ENCODE data around the gene CRYAA.
"Not testable (repeated sequence)": the region's sequence is repeated elsewhere in the genome, so short reads cannot be mapped to it uniquely, and the experiment has no call there.

The CRYAA gene

DNA sequence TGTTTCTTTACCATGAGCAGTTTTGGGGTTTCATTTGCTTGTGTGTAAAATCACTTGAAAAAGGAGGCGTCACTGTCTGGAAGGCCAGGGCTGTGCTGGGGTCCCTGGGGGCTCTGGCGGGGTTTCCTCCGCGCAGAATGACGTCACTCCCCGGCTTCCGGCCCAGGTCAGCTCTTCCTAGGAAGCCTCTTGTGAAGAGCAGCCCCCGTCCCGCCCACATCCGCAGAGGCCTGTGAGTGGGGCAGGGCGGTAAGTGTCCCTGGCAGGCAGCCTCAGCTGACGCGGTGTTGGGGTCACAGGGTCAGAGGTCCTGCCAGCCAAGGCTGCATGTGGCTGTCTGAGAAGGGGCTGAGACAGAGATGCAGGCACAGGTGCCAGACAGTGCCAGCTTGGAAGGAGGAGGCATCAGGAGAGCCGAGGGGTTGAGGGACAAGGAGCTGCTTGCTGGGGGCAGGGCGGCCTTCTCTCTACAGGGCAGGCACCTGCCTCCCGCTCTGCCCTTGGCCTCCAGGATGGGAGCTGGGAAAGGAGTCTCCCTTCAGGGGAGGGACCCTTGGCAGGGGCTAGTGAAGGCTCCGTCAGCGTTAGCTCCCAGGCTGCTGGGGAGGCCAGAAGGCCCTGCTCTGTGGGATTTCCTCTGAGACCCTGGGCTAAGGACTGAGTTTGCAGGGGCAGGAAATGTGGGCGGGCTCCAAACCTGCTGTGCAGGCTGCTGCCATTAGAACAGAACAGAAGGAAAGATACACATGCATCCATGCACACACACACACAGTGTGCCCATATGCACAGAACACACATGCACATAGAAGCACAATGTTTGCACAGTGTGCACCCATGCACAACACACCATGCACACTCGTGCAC lies 8.5 kb downstream of the CRYAA start:
- FAIRE-seq, result not testable (repeated sequence)

- FAIRE-seq, result not testable (repeated sequence)
Observed at GRCh38 chr21:43178175-43178826, 9.5 kb downstream of the CRYAA start.

DNA sequence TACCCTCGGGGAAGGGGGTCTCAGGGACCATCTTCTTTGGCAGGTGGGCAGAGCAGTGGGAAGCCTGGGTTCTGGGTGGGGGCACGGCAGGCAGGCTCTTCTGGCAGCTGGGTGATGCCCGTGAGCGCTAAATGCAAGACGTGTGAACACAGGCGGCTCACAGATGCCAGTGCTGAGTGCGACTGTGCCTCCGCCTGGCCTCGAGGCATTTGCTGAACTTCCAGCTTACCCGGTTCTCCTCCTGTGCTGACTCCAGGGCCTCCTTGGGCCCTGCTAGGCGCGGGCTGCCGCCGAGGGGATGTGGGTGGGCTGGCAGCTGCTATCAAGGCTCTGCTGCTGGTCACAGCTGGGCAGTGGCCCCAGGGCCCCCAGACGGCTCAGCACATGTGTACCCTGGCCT lies 12.2 kb downstream of the CRYAA start:
- FAIRE-seq, result not testable (repeated sequence)

DNA sequence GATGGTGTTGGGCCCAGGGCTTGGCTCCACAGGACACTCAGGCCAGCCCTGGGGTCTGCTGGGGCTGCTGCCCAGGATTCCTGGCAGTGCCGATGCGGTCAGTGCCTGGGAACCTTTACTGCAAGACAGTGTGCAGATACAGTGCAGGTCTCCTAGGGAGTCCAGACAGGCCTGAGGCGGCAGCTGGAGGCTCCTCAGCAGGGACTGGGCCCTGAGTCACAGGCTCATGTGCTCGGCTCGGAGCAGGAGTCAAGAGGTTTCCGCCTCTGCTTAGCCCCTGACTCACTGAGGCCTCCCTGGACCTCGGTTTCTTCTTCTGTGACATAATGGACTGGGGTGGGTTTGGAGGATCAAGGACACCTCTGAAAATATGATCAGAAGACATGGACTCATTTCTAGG lies 18.5 kb downstream of the CRYAA start:
- FAIRE-seq, result not testable (repeated sequence)

GRCh38 chr21:43187715-43188114 lies 18.9 kb downstream of the CRYAA start:
- no peak for FAIRE-seq

GRCh38 chr21:43188181-43188580 lies 19.4 kb downstream of the CRYAA start:
- FAIRE-seq, result no peak

- no peak for FAIRE-seq
Observed at GRCh38 chr21:43188592-43189210, 19.9 kb downstream of the CRYAA start.

GRCh38 chr21:43189936-43190335 lies 21.1 kb downstream of the CRYAA start:
- no peak for FAIRE-seq

GRCh38 chr21:43190544-43190943 lies 21.7 kb downstream of the CRYAA start:
- FAIRE-seq, result no peak

GRCh38 chr21:43190951-43191350 lies 22.1 kb downstream of the CRYAA start:
- FAIRE-seq, result no peak

- FAIRE-seq, result no peak
Observed at GRCh38 chr21:43191521-43191920, 22.7 kb downstream of the CRYAA start.

- FAIRE-seq, result no peak
Observed at GRCh38 chr21:43191971-43192370, 23.2 kb downstream of the CRYAA start.

DNA sequence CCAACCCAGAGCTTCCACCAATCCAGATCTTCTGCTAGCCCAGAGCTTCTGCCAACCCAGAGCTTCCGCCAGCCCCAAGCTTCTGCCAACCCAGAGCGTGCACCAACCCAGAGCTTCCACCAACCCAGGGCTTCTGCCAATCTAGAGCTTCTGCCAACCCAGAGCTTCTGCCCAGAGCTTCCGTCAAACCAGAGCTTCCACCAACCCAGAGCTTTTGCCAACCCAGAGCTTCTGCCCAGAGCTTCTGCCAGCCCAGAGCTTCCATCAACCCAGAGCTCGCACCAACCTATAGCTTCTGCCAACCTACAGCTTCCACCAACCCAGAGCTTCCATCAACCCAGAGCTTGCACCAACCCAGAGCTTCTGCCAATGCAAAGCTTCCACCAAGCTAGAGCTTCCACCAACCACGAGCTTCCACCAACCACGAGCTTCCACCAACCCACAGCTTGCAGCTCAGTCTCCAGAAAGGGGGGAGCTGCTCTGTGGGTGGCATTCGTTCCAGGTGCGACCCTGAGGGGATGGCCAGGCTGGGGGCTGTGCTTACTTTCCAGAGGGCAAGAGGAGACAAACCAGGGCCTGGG lies 23.8 kb downstream of the CRYAA start:
- FAIRE-seq, result no peak

DNA sequence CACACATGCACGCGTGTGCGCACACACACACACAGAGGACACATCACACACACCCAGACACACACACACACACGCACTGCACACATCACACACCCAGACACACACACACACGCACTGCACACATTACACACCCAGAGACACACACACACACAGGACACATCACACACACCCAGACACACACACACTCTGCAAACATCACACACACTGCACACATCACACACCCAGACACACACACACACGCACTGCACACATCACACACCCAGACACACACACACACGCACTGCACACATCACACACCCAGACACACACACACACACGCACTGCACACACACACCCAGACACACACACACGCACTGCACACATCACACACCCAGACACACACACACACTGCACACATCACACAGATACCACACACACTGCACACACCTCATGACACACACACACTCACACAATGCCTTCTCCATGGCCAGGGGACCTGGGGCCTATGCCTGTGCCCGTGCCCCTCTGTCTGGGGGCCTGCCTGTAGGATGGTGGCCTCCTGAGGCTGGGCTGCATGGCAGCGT lies 24.4 kb downstream of the CRYAA start:
- FAIRE-seq, result no peak

- FAIRE-seq, result no peak
Observed at GRCh38 chr21:43193651-43194302, 25.0 kb downstream of the CRYAA start.

GRCh38 chr21:43194303-43195120 lies 25.7 kb downstream of the CRYAA start:
- no peak for FAIRE-seq

DNA sequence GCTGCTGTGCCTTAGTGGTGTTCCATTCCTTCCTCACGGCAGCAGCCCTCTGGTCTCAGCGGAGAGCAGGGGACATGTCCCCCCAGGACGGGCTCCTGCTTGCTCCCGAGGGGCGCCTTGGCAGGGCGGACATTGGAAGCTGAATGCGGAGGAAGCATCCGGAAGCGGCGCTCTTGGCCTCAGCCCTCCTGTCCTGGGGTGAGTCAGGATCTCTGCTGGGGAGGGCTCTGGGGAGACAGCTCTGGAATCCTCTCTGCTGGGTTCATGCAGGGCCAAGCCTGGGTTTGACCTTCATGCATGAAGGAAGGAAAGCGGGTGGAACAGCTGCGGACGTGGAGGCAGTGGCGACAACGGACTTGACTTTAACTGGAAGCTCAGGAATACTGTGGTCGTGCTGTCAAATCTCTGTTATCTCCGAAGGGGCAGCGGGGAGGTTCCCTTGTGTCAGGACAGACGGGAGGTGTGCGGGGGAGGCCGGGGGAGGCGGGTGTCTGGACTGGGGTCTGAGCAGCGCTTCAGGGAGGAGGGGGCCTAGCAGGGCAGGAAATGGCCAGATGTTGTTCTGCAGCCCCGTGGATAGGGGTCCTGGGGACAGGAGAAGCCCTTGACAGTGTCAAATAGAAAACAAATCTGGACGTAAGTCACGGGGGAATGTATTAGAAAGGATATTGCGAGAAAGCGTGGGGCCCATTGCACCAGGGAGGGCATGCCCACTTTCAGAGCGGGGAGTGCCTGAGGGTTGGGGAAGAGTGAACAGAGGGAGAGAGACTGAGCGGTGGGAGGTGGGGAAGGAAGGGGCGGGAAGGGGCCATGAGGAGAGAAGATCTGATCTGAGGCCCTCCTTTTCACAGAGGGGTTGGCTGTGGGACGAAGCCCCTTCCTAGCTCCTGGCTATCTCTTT lies 26.6 kb downstream of the CRYAA start:
- FAIRE-seq, result no peak

GRCh38 chr21:43196826-43197225 lies 28.0 kb downstream of the CRYAA start:
- no peak for FAIRE-seq

DNA sequence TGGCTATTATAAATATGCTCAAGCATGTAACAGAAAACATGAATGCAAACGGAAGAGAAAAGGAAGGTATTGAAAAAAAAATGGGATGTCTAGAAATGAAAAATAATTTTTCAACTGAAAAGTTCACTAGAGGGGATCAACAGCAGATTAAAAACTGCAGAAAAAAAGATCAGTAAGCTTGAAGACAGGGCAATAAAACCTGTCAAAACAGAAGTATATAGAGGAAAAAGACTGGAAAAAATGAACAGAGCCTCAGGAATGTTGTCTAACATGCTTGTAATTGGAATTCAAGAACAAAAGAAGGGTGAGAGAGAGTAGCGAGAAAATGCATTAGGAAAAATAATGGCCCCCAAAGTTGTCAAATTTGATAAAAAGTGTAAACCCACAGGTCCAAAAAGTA lies 29.6 kb downstream of the CRYAA start:
- no peak for FAIRE-seq

DNA sequence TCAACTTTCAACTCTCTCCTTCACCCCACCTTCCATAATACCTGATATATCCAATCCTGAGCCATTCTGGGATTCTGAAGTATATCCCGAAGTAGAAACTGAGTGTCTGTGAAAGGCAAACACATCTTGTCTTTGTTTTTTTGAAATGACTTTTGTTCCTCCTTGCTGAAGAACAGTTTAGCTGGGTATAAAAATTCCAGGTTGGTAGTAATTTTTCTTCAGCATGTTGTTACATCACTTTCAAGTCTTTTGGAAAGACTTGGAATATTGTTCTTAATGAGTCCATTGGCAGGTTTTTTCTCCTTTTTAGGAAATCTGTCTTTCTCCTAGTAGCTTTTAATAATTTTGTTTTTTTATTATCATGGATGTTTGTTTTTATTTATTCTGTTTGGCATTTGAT lies 32.7 kb downstream of the CRYAA start:
- no peak for FAIRE-seq

DNA sequence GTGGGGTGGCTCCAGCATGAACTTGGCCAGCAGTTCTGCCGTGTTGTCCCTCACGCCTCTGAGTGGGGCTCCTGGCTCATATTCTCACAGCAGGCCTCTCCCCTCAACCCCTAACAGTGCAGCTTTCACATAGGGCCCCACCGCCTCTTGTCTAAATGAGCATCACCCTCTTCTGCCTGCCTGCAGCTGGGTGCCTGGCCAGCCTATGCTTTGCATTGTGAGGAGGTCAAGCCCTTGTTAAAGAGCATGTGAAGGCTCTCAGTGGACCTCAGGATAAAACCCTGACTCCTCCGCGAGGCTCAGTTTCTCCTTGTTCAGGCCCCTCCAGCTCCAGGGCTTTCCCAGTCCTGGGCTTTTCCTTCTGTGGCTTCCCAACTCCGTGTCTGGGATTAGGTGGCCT lies 34.8 kb downstream of the CRYAA start:
- FAIRE-seq, result no peak
